SK-N-SH (cell line): ENCODE results near the gene ABI1. TPM values are rescaled to one million over a fixed set of nuclear protein-coding genes. Genes with fewer than 3 reads are reported as not detected.

Experiments used
- CTCF ChIA-PET: fragments of 300-600, 350-600 bp; formaldehyde crosslinking; extraction: SDS; loops from one replicate; lab custom pipeline; 2021; lab: Yijun Ruan, JAX
- POLR2A ChIA-PET: fragments of 350-600 bp; sonication (Branson Sonifier 250); formaldehyde crosslinking; extraction: SDS; loops from one replicate; lab custom pipeline; 2020; ENCODE audit warnings: antibody characterized with exemption, inconsistent platforms; lab: Yijun Ruan, JAX
- DNase-seq: peaks from one replicate; pipeline ENCODE4 v3.0.0; 2012
- H2AFZ ChIP-seq: fragments of 200-600 bp; sonication (generic); 2 replicates; pipeline ENCODE4 v1.8.1; 2016; ENCODE audit warnings: antibody characterized with exemption, mild to moderate bottlenecking, low read depth
- H3F3A ChIP-seq: fragments of 200-600 bp; sonication (generic); replicated peaks from 2 replicates; pipeline ENCODE3; 2016; ENCODE audit warnings: antibody characterized with exemption, mild to moderate bottlenecking; ENCODE audit not compliant: insufficient read depth
- H3K27ac ChIP-seq, 2 experiments: fragments of 200-500 bp in 1 of 2; fragments of 200-600 bp in 1 of 2; sonication (Bioruptor generic) in 1 of 2; sonication (generic), shearing (Covaris generic) in 1 of 2; 2 replicates each; pipeline versions ENCODE4 v1.5.1 to v1.6.1; 2014 to 2016; ENCODE audit warnings: low read depth in 2 of 2, inconsistent platforms in 1 of 2, low read length in 1 of 2, mild to moderate bottlenecking in 1 of 2, mixed read lengths in 1 of 2
- H3K27me3 ChIP-seq: fragments of 200-600 bp; sonication (generic), shearing (Covaris generic); 2 replicates; pipeline ENCODE4 v1.6.1; 2016; ENCODE audit warnings: mixed run types; ENCODE audit not compliant: insufficient read depth
- H3K36me3 ChIP-seq, 2 experiments: fragments of 200-500 bp in 1 of 2; fragments of 200-600 bp in 1 of 2; sonication (Bioruptor generic) in 1 of 2; sonication (generic) in 1 of 2; replicated peaks in 1 of 2; 2 replicates each; pipeline versions ENCODE3 to v1.5.1; 2014 to 2016; ENCODE audit warnings: low read length in 1 of 2, mild to moderate bottlenecking in 1 of 2; ENCODE audit not compliant: insufficient read depth in 2 of 2, control insufficient read depth in 1 of 2
- H3K4me1 ChIP-seq, 2 experiments: fragments of 200-500 bp in 1 of 2; fragments of 200-600 bp in 1 of 2; sonication (Bioruptor generic) in 1 of 2; sonication (generic), shearing (Covaris generic) in 1 of 2; 2 replicates each; pipeline versions ENCODE4 v1.5.1 to v1.6.1; 2014 to 2016; ENCODE audit warnings: low read depth in 1 of 2, low read length in 1 of 2, mixed run types in 1 of 2; ENCODE audit not compliant: insufficient read depth in 2 of 2, control insufficient read depth in 1 of 2
- H3K4me2 ChIP-seq: fragments of 200-600 bp; sonication (generic), shearing (Covaris generic); 2 replicates; pipeline ENCODE4 v1.6.1; 2017; ENCODE audit warnings: mixed run types
- H3K4me3 ChIP-seq, 2 experiments: fragments of 200-500 bp in 1 of 2; fragments of 200-600 bp in 1 of 2; sonication (Bioruptor generic) in 1 of 2; sonication (generic), shearing (Covaris generic) in 1 of 2; 2 replicates each; pipeline versions ENCODE4 v1.5.1 to v1.8.1; 2014 to 2016; ENCODE audit warnings: low read depth in 2 of 2, inconsistent platforms in 1 of 2, low read length in 1 of 2, mild to moderate bottlenecking in 1 of 2, mixed read lengths in 1 of 2, moderate library complexity in 1 of 2
- H3K79me2 ChIP-seq: fragments of 200-600 bp; sonication (generic); 2 replicates; pipeline ENCODE4 v1.8.1; 2017; ENCODE audit warnings: mild to moderate bottlenecking; ENCODE audit not compliant: insufficient read depth
- H3K9ac ChIP-seq: fragments of 200-600 bp; sonication (generic); 2 replicates; pipeline ENCODE4 v1.6.1; 2017; ENCODE audit warnings: mixed run types
- H3K9me2 ChIP-seq: fragments of 200-600 bp; sonication (generic); 2 replicates; pipeline ENCODE4 v1.6.1; 2017; ENCODE audit warnings: mixed run types
- H3K9me3 ChIP-seq: fragments of 200-600 bp; sonication (generic); 2 replicates; pipeline ENCODE4 v1.6.1; 2017; ENCODE audit warnings: mixed run types, mild to moderate bottlenecking, moderate library complexity
- H4K20me1 ChIP-seq: fragments of 200-600 bp; sonication (generic); 2 replicates; pipeline ENCODE4 v1.6.1; 2017; ENCODE audit warnings: mild to moderate bottlenecking, mixed run types; ENCODE audit not compliant: insufficient read depth
- EP300 ChIP-seq, 2 experiments: IDR thresholded peaks; 2 replicates each; pipeline versions ENCODE4 v1.4.0 to v1.6.1; 2012; ENCODE audit warnings: borderline replicate concordance in 1 of 2, low read depth in 1 of 2, low read length in 1 of 2
- FOXJ3 ChIP-seq: sonication (generic); formaldehyde crosslinking; IDR thresholded peaks from 2 replicates; pipeline ENCODE4 v1.5.1; 2020; ENCODE audit warnings: mild to moderate bottlenecking, missing genetic modification reagents
- FOXM1 ChIP-seq: IDR thresholded peaks from 2 replicates; pipeline ENCODE4 v1.4.0; 2012; ENCODE audit warnings: low read depth, mild to moderate bottlenecking
- GABPA ChIP-seq: IDR thresholded peaks from 2 replicates; pipeline ENCODE4 v1.4.0; 2012; ENCODE audit warnings: low read depth, mild to moderate bottlenecking
- IRF3 ChIP-seq: fragments of 150-350 bp; IDR thresholded peaks from 2 replicates; pipeline ENCODE4 v1.6.1; 2016; ENCODE audit warnings: mild to moderate bottlenecking, low read depth, low read length
- MEF2A ChIP-seq: IDR thresholded peaks from 2 replicates; pipeline ENCODE4 v1.4.0; 2012; ENCODE audit warnings: low read depth, borderline replicate concordance
- MXI1 ChIP-seq: IDR thresholded peaks from 2 replicates; pipeline ENCODE4 v1.6.1; 2012; ENCODE audit warnings: mild to moderate bottlenecking, low read depth, low read length, improper control_type of control experiment
- NRF1 ChIP-seq: IDR thresholded peaks from 2 replicates; pipeline ENCODE4 v1.6.1; 2012; ENCODE audit warnings: low read depth, mild to moderate bottlenecking, low read length
- PBX3 ChIP-seq: IDR thresholded peaks from 2 replicates; pipeline ENCODE4; 2012
- POLR2AphosphoS5 ChIP-seq: IDR thresholded peaks from 2 replicates; pipeline ENCODE4 v1.6.1; 2012; ENCODE audit warnings: low read depth, low read length
- RAD21 ChIP-seq: IDR thresholded peaks from 2 replicates; pipeline ENCODE4 v1.6.1; 2012; ENCODE audit warnings: mild to moderate bottlenecking, low read length
- RCOR1 ChIP-seq: fragments of 150-350 bp; IDR thresholded peaks from 2 replicates; pipeline ENCODE4 v1.6.1; 2017; ENCODE audit warnings: antibody characterized with exemption, low read length
- SIN3A ChIP-seq: IDR thresholded peaks from 2 replicates; pipeline ENCODE4 v1.6.1; 2012; ENCODE audit warnings: low read depth, mild to moderate bottlenecking, low read length, moderate library complexity, borderline replicate concordance
- TAF1 ChIP-seq: IDR thresholded peaks from 2 replicates; pipeline ENCODE4 v1.6.1; 2012; ENCODE audit warnings: low read depth, mild to moderate bottlenecking, low read length, moderate library complexity, borderline replicate concordance
- USF1 ChIP-seq: IDR thresholded peaks from 2 replicates; pipeline ENCODE4 v1.4.0; 2012; ENCODE audit warnings: low read depth, borderline replicate concordance
- WGBS: methylation state at CpG from one replicate; pipeline ENCODE4 v1.1.6; 2017; ENCODE audit warnings: low lambda C conversion rate; 5-methylcytosine and 5-hydroxymethylcytosine counted together
- polyA plus RNA-seq, 3 experiments: library from polyadenylated mRNA; depleted of rRNA; stranded (reverse); fragments of >200 nt; gene quantifications; 2 replicates each; pipeline ENCODE4 v1.2.3, GENCODE V29; 2012

ABI1 gene
- polyA plus RNA-seq, 1 of the 3 experiments (the other 2 are of a cell fraction): 36.7 TPM

GRCh38 chr10:26801274-26801673 is 59.5 kb downstream of the ABI1 start:
- CTCF ChIA-PET: no interaction called here
- no peaks in the 10 kb centered on the region for H3K36me3 ChIP-seq
- WGBS: 98% methylated on average over 8 of the region's 8 CpGs
- H2AFZ ChIP-seq: no peak overlapping the region
- no peak overlapping the region for H3K9ac ChIP-seq
- DNase-seq: no peak
- 0 out of 4 replicates have a peak, but pooled peaks cover 0 to 6% of the 10 kb centered on the region in 2 experiments for H3K4me1 ChIP-seq
- H3K9me2 ChIP-seq: no peaks in the 10 kb centered on the region
- H3K79me2 ChIP-seq: peaks cover 88% of the 10 kb centered on the region
- peaks cover 13% of the 10 kb centered on the region for H3F3A ChIP-seq
- no peaks in the 10 kb centered on the region for H3K27me3 ChIP-seq
- H3K4me2 ChIP-seq: no peak overlapping the region
- H3K4me3 ChIP-seq: no peak overlapping the region
- H3K9me3 ChIP-seq: no peaks in the 10 kb centered on the region
- TF ChIP-seq FOXJ3 (no peak), GABPA (no peak), POLR2AphosphoS5 (no peak), USF1 (no peak), IRF3 (no peak), RAD21 (no peak), RCOR1 (no peak)
- H3K27ac ChIP-seq: no peak overlapping the region
- POLR2A ChIA-PET: no interaction called here
- H4K20me1 ChIP-seq: peaks cover 67% of the 10 kb centered on the region

GRCh38 chr10:26800468-26800867 is 60.3 kb downstream of the ABI1 start:
- H2AFZ ChIP-seq: no peak overlapping the region
- peaks cover 5% of the 10 kb centered on the region for H3F3A ChIP-seq
- peaks cover 95% of the 10 kb centered on the region for H3K79me2 ChIP-seq
- peaks cover 0 to 2% of the 10 kb centered on the region in 2 experiments for H3K36me3 ChIP-seq
- 0 out of 4 replicates have a peak, but pooled peaks cover 0 to 4% of the 10 kb centered on the region in 2 experiments for H3K4me1 ChIP-seq
- H3K9me3 ChIP-seq: no peaks in the 10 kb centered on the region; the same call in 1 of the 2 replicates
- POLR2A ChIA-PET: no interaction called here
- WGBS: 92% methylated on average over 7 of the region's 7 CpGs
- no peak for DNase-seq
- no peak overlapping the region for H3K27ac ChIP-seq
- H4K20me1 ChIP-seq: peaks cover 59% of the 10 kb centered on the region
- H3K9ac ChIP-seq: no peak overlapping the region
- H3K4me3 ChIP-seq: no peak overlapping the region
- TF ChIP-seq USF1 (no peak), TAF1 (no peak), GABPA (no peak), PBX3 (no peak), SIN3A (no peak), MEF2A (no peak), FOXM1 (no peak), MXI1 (no peak), NRF1 (no peak), RCOR1 (no peak), EP300 (IDR thresholded peaks at IDR 0.05; ENCODE audit: borderline replicate concordance in 1 of 2, low read depth in 1 of 2, low read length in 1 of 2) (no peak), IRF3 (no peak)
- no peak overlapping the region for H3K4me2 ChIP-seq
- no peaks in the 10 kb centered on the region for H3K9me2 ChIP-seq
- CTCF ChIA-PET: no interaction called here
- H3K27me3 ChIP-seq: no peaks in the 10 kb centered on the region
